HG03354 (cell line): ENCODE measurements around the gene ZBTB37.
A peak's percentile ranks its signal among the peaks of the same experiment; 100 is the strongest.
"Not testable (repeated sequence)": the region's sequence is repeated elsewhere in the genome, so short reads cannot be mapped to it uniquely, and the experiment has no call there.

Experiments used
- ATAC-seq: cut with Tn5 transposase; IDR thresholded peaks from one replicate; pipeline ENCODE4 v1.9.1; 2021; ENCODE audit warnings: mild to moderate bottlenecking; ENCODE audit not compliant: unreplicated experiment, poor library complexity, severe bottlenecking

Gene ZBTB37

GRCh38 chr1:173864179-173864867, 3.9 kb upstream of the ZBTB37 start:
- no peak for ATAC-seq

- ATAC-seq = no peak
Observed at GRCh38 chr1:173865468-173866164, 2.6 kb upstream of the ZBTB37 start.

- no peak for ATAC-seq
Observed at GRCh38 chr1:173866413-173867115, 1.6 kb upstream of the ZBTB37 start.

GRCh38 chr1:173867141-173867752, 933 bp upstream of the ZBTB37 start:
- ATAC-seq = no peak

- ATAC-seq = peak; percentile 73
Observed at GRCh38 chr1:173867753-173868265, 371 bp upstream of the ZBTB37 start, which contains the start of gene GAS5. Gene GAS5 (minus strand): TSS chr1:173867989.

GRCh38 chr1:173869021-173869359, 810 bp downstream of the ZBTB37 start:
- ATAC-seq = no peak

- no peak for ATAC-seq
Observed at GRCh38 chr1:173870252-173871075, 2.3 kb downstream of the ZBTB37 start.

- no peak for ATAC-seq
Observed at GRCh38 chr1:173871091-173871490, 2.9 kb downstream of the ZBTB37 start.

- no peak for ATAC-seq
Observed at GRCh38 chr1:173871500-173871899, 3.3 kb downstream of the ZBTB37 start.

GRCh38 chr1:173876732-173877131, 8.6 kb downstream of the ZBTB37 start:
- ATAC-seq = no peak

GRCh38 chr1:173878251-173878650, 10.1 kb downstream of the ZBTB37 start:
- ATAC-seq = no peak

GRCh38 chr1:173881117-173881516, 12.9 kb downstream of the ZBTB37 start:
- not testable (repeated sequence) for ATAC-seq

- no peak for ATAC-seq
Observed at GRCh38 chr1:173884701-173885100, 16.5 kb downstream of the ZBTB37 start.

GRCh38 chr1:173886746-173887611, 18.8 kb downstream of the ZBTB37 start:
- ATAC-seq = no peak

GRCh38 chr1:173887627-173888026, 19.4 kb downstream of the ZBTB37 start:
- no peak for ATAC-seq

- no peak for ATAC-seq
Observed at GRCh38 chr1:173888749-173889148, 20.6 kb downstream of the ZBTB37 start.

- ATAC-seq = no peak
Observed at GRCh38 chr1:173889885-173890284, 21.7 kb downstream of the ZBTB37 start.

- ATAC-seq = no peak
Observed at GRCh38 chr1:173893611-173894010, 25.4 kb downstream of the ZBTB37 start.
